Activated CD8-positive, alpha-beta memory T cell treated with anti-CD3 and anti-CD28 coated beads for 48 hours (primary cell): ENCODE measurements around the gene RTEL1.

ENCODE experiments used
- DNase-seq, 3 experiments: peaks; one replicate each; pipeline ENCODE4 v3.0.0-alpha.2; 2020; ENCODE audit warnings: low read depth in 2 of 3, low spot score in 2 of 3

RTEL1 gene

DNA sequence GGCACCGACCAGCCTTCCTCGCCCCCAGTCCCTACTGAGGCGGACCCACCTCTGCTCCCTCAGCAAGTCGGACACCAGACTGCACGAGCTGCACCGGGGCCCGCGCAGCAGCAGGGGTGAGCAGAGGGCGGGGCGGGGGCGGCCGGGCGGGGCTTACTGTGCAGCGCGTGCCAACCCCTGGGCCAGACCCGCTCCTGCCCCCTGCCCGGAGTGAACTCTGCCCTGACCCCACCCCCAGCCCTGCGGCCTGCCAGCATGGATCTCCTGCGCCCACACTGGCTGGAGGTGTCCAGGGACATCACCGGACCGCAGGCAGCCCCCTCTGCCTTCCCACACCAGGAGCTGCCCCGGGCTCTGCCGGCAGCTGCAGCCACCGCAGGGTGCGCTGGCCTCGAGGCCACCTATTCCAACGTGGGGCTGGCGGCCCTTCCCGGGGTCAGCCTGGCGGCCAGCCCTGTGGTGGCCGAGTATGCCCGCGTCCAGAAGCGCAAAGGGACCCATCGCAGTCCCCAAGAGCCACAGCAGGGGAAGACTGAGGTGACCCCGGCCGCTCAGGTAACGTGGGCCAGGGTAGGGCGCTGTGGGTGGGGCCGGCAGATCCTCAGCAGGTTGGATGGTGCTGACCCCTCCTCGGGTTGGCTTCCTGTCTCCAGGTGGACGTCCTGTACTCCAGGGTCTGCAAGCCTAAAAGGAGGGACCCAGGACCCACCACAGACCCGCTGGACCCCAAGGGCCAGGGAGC is 80.0 kb downstream of the RTEL1 start:
- no peak for DNase-seq

DNA sequence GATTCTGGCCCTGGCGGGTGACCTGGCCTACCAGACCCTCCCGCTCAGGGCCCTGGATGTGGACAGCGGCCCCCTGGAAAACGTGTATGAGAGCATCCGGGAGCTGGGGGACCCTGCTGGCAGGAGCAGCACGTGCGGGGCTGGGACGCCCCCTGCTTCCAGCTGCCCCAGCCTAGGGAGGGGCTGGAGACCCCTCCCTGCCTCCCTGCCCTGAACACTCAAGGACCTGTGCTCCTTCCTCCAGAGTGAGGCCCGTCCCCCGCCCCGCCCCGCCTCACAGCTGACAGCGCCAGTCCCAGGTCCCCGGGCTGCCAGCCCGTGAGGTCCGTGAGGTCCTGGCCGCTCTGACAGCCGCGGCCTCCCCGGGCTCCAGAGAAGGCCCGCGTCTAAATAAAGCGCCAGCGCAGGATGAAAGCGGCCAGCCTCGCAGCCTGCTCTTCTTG is 80.6 kb downstream of the RTEL1 start:
- DNase-seq, result no peak

GRCh38 chr20:63739130-63740069 is 81.3 kb downstream of the RTEL1 start, which contains the start of gene SLC2A4RG:
SLC2A4RG (plus strand) TSS chr20:63739776; CDS start chr20:63739913, 137 bp downstream.
- DNase-seq, result no peak

DNA sequence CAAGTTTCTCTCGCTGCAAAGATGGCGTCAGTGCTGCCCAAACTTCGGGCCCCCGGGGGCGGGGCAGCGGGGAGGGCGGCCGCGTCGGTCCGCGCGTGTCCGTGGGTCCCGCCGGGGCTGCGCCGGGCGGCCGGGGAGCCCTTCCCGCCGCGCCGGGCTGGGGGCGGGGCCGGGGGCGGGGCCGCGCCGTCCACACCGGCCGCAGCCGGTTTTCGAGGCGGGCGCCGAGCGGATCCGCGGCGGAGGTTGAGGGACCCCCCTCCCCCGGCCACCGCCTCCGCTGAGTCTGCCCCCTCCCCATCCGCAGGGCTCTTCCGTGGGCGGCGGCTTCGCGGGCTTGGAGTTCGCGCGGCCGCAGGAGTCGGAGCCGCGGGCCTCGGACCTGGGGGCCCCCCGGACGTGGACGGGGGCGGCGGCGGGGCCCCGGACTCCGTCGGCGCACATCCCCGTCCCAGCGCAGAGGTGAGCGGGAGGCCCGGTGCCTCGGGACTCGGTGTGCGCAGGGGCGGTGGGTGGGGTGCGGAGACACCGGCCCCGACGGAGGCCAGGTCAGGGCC is 82.0 kb downstream of the RTEL1 start:
- DNase-seq, result no peak

- DNase-seq, result no peak
Observed at GRCh38 chr20:63740627-63741353, 82.7 kb downstream of the RTEL1 start.

GRCh38 chr20:63741354-63741675 is 83.2 kb downstream of the RTEL1 start:
- no peak for DNase-seq

DNA sequence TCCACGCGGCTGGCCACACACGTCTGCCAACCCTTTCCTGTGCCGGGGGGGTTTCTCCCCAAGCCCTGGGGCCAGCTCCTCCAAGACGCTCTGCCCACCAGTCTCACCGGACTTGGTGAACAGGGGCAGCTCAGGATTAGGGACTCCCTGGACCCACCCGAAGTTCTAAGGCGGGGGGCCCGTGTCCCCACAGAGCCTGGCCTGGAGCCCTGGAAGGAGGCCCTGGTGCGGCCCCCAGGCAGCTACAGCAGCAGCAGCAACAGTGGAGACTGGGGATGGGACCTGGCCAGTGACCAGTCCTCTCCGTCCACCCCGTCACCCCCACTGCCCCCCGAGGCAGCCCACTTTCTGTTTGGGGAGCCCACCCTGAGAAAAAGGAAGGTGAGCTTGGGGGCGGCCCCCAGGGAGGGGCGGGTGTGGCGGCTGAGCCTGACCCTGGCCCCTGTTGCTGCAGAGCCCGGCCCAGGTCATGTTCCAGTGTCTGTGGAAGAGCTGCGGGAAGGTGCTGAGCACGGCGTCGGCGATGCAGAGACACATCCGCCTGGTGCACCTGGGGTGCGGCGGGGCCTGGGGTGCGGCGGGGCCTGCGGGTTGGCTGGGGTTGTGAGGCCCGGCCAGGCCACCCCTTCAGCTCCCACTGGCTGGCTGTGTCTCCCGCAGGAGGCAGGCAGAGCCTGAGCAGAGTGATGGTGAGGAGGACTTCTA is 83.7 kb downstream of the RTEL1 start:
- no peak for DNase-seq

DNA sequence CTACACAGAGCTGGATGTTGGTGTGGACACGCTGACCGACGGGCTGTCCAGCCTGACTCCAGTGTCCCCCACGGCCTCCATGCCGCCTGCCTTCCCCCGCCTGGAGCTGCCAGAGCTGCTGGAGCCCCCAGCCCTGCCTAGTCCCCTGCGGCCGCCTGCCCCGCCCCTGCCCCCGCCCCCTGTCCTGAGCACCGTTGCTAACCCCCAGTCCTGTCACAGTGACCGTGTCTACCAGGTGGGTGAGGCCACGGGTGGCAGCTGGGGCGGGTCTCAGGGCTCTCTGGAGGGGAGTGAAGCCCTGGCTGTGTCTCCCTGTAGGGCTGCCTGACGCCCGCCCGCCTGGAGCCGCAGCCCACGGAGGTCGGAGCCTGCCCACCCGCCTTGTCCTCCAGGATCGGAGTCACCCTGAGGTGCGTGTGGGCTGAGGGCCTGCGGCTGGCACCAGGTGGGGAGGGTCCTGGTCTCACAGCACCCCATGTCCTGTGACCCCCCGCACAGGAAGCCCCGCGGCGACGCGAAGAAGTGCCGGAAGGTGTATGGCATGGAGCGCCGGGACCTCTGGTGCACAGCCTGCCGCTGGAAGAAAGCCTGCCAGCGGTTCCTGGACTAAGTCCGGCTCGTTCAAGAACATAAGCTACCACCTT is 84.4 kb downstream of the RTEL1 start:
- DNase-seq, result no peak

DNA sequence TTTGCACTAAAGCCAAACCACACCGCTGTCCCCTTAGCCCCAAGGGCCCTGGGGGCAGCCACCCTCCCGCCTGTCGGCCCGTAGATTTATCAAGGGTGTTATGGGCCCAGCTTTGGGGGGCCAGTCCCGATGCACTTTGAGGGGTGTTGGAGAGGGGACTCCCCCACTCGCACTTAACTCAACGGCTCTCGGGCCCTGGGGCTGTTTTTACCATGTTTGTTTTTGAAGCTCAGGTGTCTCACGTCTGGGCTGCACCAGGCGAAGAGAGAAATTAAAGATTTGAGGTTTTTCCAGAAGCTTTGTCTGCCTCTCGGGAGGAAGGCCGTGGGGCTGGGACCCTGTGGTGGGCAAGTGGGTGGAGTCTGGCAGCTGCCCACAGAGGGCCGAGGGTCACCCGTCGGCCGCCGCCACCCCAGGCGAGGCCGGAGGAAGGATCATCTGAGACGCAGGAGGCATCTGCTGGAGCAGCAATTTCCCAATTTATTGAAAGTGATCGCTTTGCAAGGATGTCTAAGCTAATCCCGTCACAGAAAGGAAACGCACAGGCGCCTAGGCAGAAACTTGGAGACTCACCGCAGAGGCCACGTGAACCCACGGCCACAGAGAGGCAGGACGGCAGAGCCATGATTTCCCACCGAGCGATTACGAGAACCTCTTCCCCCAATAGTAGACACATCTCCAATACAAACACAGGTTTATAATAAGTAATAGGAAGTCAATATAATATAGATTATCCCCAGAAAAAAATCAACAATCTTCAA is 85.3 kb downstream of the RTEL1 start:
- DNase-seq, result no peak

DNA sequence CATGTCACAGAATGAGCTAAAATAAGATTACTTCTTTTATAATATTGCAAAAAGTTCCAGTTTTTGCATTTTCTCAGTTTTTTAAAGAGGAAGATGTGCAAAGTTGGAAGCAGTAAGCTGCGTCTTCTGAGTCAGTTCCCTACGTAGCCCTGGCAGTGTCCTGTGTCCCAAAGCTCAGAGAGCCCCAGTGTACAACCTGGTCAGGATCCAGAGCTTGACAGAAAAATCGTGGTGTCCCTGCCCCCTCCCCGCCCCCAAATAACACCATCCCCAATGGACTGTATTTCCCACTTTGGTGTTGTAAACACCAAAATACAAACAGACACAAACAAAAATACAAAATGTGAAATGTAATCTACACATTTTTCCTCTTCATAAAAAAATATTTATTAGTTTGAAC is 86.0 kb downstream of the RTEL1 start:
- no peak for DNase-seq

GRCh38 chr20:63744574-63745423 is 86.7 kb downstream of the RTEL1 start:
- no peak for DNase-seq

GRCh38 chr20:63745424-63745805 is 87.3 kb downstream of the RTEL1 start:
- no peak for DNase-seq
